ENCODE measurements around the gene AFF3. TPM values are rescaled to one million over a fixed set of nuclear protein-coding genes. Genes with fewer than 3 reads are reported as not detected.

The AFF3 gene
- total RNA-seq, 1 experiment from 2014 or later = 4.2 TPM

DNA sequence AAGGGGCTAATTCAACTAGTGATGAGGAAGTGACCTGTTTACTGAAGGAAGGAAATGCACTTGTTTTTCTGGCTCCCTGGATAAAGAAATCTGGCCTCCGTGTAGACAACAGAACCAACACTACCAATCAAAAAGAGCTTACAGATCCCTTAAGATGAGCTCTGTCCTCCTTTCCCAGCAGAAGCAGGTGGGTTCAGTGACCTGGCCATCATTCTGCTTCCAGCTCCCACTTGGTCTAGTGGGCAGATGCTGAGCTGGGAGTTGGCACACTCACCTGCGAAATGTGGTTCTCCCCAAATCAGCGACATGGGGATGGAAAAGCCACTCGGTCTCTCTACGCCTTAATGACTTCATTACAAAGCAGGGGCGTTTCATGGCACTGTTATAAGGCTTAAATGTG, 132.6 kb downstream of the AFF3 start:
- DNase-seq (ENCODE audit: low read depth, low spot score) = no peak
- in situ Hi-C loops (cut with HindIII; ENCODE audit: low pct_unique_long_range_greater_than_20kb, low sequenced_read_pairs) = no loop called here

DNA sequence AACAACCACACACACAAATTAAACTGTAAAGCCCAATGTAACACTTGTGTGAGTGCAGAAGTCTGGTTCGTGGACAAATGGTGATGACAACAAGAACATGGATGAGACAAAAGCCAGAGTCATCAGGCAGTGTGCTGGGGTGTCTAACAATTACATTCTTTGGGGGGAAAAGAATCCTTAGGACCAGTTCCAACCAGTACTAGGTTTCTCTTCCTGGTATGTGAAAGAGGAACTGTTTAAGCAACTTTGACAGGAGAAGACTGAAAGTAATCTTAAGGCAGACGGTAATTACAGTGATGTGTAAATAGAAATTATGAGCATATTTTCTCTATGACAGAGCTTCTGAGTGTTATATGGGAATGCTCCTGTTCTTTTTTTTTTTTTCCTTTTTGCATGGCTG, 133.4 kb downstream of the AFF3 start:
- in situ Hi-C loops (cut with HindIII; ENCODE audit: low pct_unique_long_range_greater_than_20kb, low sequenced_read_pairs) = no loop called here
- DNase-seq (ENCODE audit: low read depth, low spot score) = no peak

DNA sequence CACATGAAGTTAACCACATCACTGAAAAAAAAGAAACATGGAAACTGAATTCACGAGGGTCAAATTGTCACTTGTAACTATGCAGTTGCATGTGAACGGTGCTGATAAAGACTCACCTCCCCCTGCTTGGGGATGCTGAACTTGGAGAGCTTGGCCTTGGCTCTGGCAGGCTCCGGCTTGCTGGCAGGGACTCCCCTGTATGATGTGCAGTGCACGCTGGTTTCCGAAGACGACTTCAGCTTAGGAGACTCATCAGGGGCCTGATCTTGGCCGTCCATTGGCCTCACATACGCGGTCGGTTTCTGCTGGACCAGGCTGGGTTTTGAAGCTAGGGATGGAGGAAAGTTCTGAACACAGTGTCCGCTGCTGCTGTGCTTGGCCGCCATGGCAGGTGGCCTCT, 135.9 kb downstream of the AFF3 start:
- in situ Hi-C loops (cut with HindIII; ENCODE audit: low pct_unique_long_range_greater_than_20kb, low sequenced_read_pairs) = no loop called here
- no peak for DNase-seq (ENCODE audit: low read depth, low spot score)

DNA sequence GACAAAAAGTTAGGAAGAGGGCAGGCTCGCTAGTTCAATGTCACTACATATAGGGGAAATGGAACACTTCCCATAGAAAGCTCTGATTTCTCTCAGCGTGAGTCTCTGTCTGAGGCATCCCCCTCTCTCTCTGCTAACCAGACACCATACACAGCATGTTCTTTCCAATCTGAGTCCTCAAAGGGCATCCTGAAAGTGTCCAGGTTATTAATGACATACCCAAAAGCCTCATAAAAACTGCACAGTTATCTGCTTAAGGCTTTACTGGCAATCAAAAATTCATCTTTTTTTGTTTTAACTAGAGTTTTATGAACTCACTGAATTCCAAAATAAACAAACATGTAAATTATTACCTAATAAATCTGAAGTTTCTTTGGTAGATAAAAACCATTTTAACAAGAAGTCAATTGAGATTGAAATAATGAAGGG, 137.4 kb downstream of the AFF3 start:
- DNase-seq (ENCODE audit: low read depth, low spot score) = no peak
- in situ Hi-C loops (cut with HindIII; ENCODE audit: low pct_unique_long_range_greater_than_20kb, low sequenced_read_pairs) = no loop called here

GRCh38 chr2:100004348-100004884, 138.0 kb downstream of the AFF3 start:
- DNase-seq (ENCODE audit: low read depth, low spot score) = no peak
- in situ Hi-C loops (cut with HindIII; ENCODE audit: low pct_unique_long_range_greater_than_20kb, low sequenced_read_pairs) = no loop called here

DNA sequence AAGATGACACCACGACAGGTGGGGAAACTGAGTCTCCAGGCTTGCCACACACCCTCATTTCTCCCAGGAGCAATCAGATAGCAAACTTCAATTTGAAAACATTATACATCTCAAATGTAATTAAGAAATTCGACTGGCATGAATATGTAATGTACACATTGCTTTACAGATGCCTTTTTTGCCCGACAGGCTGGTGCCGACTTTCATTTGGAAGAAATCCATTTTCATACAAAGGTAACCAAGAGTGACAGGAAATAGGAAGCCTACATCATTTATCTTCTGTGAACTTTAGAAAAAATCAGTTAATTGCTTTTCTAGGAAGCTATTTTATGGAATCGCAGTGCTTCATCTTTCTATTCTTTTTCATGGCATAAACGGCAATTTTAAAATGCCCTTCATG, 140.3 kb downstream of the AFF3 start:
- no peak for DNase-seq (ENCODE audit: low read depth, low spot score)
- in situ Hi-C loops (cut with HindIII; ENCODE audit: low pct_unique_long_range_greater_than_20kb, low sequenced_read_pairs) = no loop called here

GRCh38 chr2:100000915-100001707, 141.3 kb downstream of the AFF3 start:
- in situ Hi-C loops (cut with HindIII; ENCODE audit: low pct_unique_long_range_greater_than_20kb, low sequenced_read_pairs) = no loop called here

GRCh38 chr2:99998651-99999320, 143.6 kb downstream of the AFF3 start:
- in situ Hi-C loops (cut with HindIII; ENCODE audit: low pct_unique_long_range_greater_than_20kb, low sequenced_read_pairs) = no loop called here
- DNase-seq (ENCODE audit: low read depth, low spot score) = no peak

More at GRCh38 chr2:100000915-100001707, 141.3 kb downstream of the AFF3 start:
- no peak for DNase-seq (ENCODE audit: low read depth, low spot score)

DNA sequence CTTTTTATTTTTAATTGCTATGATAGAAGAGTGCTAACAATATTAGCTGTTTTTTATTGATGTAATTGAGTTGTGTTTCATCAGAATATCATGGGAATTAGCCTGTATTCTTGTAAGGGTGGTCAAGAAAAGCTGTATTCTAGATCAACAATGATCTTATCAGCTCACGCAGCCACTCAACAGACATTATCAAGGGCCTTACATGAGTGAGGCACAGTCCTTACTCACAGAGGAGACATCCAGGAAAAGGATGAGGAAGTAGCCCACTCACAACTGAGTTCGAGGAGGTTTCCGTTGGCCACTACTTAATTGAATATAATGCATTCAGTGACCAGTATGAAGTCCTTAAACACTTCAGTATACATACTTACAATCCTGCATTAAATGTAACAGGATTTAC, 152.5 kb downstream of the AFF3 start:
- in situ Hi-C loops (cut with HindIII; ENCODE audit: low pct_unique_long_range_greater_than_20kb, low sequenced_read_pairs) = no loop called here

DNA sequence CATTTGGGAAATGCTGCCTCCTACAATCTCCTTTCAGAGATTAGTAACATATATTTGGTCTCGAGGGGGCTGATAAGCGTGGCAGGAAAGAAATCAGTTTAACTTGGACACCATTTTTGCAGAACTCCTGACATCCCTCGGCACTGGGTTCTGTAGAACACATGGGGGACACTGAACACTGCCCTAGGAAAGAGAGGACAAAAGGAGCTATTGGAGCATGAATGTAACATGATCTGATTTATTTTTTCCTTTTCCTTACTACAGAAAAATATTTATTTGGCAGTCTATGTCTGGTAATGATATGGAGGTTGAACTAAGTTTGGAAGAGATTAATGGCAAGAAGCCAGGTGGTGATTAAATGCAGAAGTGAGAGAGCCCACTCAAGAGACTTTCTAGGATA, 153.8 kb downstream of the AFF3 start:
- no peak for DNase-seq (ENCODE audit: low read depth, low spot score)
- in situ Hi-C loops (cut with HindIII; ENCODE audit: low pct_unique_long_range_greater_than_20kb, low sequenced_read_pairs) = no loop called here

More for the DNA sequence above, 152.5 kb downstream of the AFF3 start:
- no peak for DNase-seq (ENCODE audit: low read depth, low spot score)

GRCh38 chr2:99987160-99987559, 155.2 kb downstream of the AFF3 start:
- no peak for DNase-seq (ENCODE audit: low read depth, low spot score)
- in situ Hi-C loops (cut with HindIII; ENCODE audit: low pct_unique_long_range_greater_than_20kb, low sequenced_read_pairs) = no loop called here

DNA sequence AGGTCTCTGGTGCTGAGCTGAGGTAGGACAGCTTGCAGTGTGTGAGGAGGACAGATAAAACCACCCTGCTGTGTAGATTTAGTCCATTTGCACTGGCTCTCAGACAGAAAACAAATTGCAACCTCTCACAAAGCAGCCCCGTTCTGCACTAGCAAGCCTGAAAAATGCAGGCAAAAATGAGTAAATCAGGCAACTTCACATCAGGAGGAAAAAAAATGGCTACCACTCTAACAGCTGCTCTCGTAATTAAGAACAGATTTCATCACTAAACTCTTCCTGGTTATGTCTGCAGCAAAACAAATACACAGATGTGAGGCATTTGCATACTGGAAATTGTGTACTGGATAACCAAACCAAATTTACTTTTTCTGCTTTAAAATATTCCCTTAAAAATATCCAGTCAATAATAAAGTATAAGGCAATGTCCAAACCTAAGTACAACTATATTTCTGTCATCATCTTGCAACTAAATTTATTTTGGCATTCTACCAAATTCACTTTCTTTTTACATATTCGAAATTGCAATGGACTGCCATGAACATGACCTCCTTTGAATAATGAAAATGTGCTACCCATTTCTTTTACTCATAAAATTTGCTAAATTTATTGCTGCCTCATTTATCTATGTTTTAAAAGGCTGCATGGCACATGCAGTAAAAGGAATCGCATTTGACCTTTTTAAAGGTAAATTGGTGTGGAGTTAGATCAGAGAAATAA, 157.4 kb downstream of the AFF3 start:
- no peak for DNase-seq (ENCODE audit: low read depth, low spot score)
- in situ Hi-C loops (cut with HindIII; ENCODE audit: low pct_unique_long_range_greater_than_20kb, low sequenced_read_pairs) = no loop called here

DNA sequence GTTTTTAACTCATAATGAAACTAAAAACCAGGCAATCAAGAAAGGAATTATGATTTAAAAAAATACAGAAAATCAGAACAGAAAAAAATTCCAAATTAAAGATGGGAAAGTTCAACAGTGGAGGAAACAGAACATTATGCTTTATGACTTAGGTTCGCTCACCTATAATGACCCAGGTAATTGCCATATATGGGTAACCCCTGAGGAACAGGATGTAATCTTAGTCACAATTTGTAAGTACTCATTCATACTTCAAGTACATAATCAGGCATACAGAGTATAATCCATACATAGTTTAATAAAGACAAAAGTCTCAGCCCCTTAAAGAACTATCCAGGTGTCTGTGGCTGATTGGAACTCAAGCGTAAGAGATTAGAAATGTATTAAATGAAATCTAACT, 159.6 kb downstream of the AFF3 start:
- in situ Hi-C loops (cut with HindIII; ENCODE audit: low pct_unique_long_range_greater_than_20kb, low sequenced_read_pairs) = no loop called here
- no peak for DNase-seq (ENCODE audit: low read depth, low spot score)

- in situ Hi-C loops (cut with HindIII; ENCODE audit: low pct_unique_long_range_greater_than_20kb, low sequenced_read_pairs) = no loop called here
- DNase-seq (ENCODE audit: low read depth, low spot score) = no peak
These were observed 160.6 kb downstream of the AFF3 start for GRCh38 chr2:99981840-99982239.

- in situ Hi-C loops (cut with HindIII; ENCODE audit: low pct_unique_long_range_greater_than_20kb, low sequenced_read_pairs) = no loop called here
- DNase-seq (ENCODE audit: low read depth, low spot score) = no peak
These were observed 162.2 kb downstream of the AFF3 start for GRCh38 chr2:99980176-99980575.

DNA sequence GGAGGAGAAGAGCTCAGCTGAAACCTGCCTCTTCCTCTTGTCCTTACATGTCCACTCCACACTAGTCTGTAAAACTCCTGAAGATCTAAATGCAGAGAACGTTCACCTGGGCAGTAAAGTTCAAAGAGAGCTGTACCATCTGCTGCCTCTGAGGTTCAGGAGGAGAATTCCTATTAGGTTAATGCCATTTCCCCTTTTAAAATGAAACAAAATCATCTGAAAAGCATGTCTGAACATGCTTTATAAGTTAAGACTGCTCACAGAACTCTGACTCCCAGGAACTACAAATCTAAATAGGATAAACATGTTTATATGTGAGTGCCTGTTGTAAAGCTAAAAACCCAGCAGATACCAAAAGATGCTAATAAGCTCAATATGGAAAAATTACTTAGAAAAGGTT, 164.4 kb downstream of the AFF3 start:
- no peak for DNase-seq (ENCODE audit: low read depth, low spot score)
- in situ Hi-C loops (cut with HindIII; ENCODE audit: low pct_unique_long_range_greater_than_20kb, low sequenced_read_pairs) = no loop called here

DNA sequence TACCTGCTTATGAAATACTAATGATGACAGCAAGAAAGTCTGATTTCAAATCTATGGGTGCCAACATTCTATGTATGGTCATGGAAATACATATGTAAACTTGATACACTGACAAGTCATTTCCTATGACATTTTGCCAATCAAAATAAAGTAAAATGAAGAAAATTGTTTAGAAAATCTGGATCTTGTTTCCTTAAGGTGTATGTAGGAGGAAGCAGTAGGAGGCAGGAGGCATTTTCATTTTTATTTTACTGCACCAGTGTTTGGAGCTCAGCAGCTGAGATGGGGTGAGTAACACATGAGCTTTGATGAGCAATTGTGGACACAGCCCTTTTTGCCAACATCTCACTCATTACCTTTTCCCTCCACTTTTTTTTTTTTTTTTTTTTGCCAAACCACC, 167.0 kb downstream of the AFF3 start:
- no peak for DNase-seq (ENCODE audit: low read depth, low spot score)
- in situ Hi-C loops (cut with HindIII; ENCODE audit: low pct_unique_long_range_greater_than_20kb, low sequenced_read_pairs) = no loop called here

DNA sequence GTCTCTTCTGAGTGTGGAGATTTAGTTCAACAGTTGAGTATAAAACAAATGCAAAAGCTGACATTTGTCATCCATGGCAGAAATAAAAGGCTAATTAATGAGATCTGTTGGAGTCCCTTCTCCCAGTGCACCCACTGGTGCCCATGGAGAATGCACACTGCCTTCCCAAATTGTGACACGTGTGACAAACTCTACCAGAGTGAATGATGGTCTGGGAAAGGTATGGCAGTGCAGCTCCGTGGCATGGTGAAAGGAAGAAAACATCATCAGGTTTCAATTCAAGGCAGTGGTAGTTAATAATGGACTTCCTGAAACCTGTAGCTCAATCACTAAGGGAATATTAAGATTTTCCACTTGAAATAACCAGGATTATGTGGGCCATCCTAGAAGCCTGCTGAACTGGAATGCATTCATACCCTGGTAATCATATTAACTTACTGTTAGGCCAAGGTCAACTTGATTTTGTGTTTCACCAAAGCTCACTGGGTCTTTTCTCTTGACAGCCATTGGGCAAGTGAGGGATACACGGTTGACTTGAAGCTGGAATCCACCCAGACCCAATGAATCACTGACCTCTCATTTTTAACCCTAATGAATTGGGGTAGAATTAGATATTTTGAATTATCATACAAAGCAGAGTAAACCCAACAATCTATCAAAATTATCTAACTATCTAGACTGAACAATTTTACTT, 167.6 kb downstream of the AFF3 start:
- DNase-seq (ENCODE audit: low read depth, low spot score) = no peak
- in situ Hi-C loops (cut with HindIII; ENCODE audit: low pct_unique_long_range_greater_than_20kb, low sequenced_read_pairs) = no loop called here

All from SK-MEL-5 (cell line).